H1 (cell line): Measurements from ENCODE around the gene ABCD2. TPM values are rescaled to one million over a fixed set of nuclear protein-coding genes. Genes with fewer than 3 reads are reported as not detected.

Experiments used
- CTCF ChIA-PET: fragments of 300-600 bp; sonication (Branson Sonifier 250); formaldehyde crosslinking; loops from one replicate; lab custom pipeline; 2021; ENCODE audit not compliant: partially characterized antibody; lab: Charles Lee
- POLR2A ChIA-PET: fragments of 300-600 bp; sonication (Branson Sonifier 250); formaldehyde crosslinking; loops from one replicate; lab custom pipeline; 2021; ENCODE audit warnings: inconsistent platforms; ENCODE audit not compliant: partially characterized antibody; lab: Charles Lee
- DNase-seq, 2 experiments: peaks; one replicate each; pipeline versions ENCODE4 v3.0.0 to v3.0.0-alpha.2; 2010 to 2022; ENCODE audit warnings: low spot score in 2 of 2, low read depth in 1 of 2, mixed read lengths in 1 of 2
- FAIRE-seq: peaks from 2 replicates; lab custom pipeline; 2011; peaks lifted over from hg19 to GRCh38; lab: Jason Lieb, UNC
- H2AFZ ChIP-seq: 2 replicates; pipeline ENCODE4 v1.8.1; 2012; ENCODE audit warnings: low read length, inconsistent platforms
- H2AK5ac ChIP-seq: 2 replicates; pipeline ENCODE4 v1.6.1; 2013; ENCODE audit warnings: low read depth, low read length
- H2BK120ac ChIP-seq: replicated peaks from 2 replicates; pipeline ENCODE3; 2013; ENCODE audit warnings: low read depth, low read length, inconsistent platforms
- H2BK12ac ChIP-seq: 2 replicates; pipeline ENCODE4 v1.6.1; 2013; ENCODE audit warnings: low read depth, low read length
- H2BK15ac ChIP-seq: 2 replicates; pipeline ENCODE4 v1.6.1; 2013; ENCODE audit warnings: low read length
- H2BK20ac ChIP-seq: 2 replicates; pipeline ENCODE4 v1.6.1; 2013; ENCODE audit warnings: low read length
- H2BK5ac ChIP-seq: 2 replicates; pipeline ENCODE4 v1.6.1; 2013; ENCODE audit warnings: low read depth, low read length
- H3K14ac ChIP-seq: 2 replicates; pipeline ENCODE4 v1.6.1; 2013; ENCODE audit warnings: inconsistent platforms; ENCODE audit not compliant: insufficient read length
- H3K18ac ChIP-seq: 2 replicates; pipeline ENCODE4 v1.6.1; 2013; ENCODE audit warnings: low read length; ENCODE audit errors: extremely low read depth
- H3K23ac ChIP-seq: 2 replicates; pipeline ENCODE4 v1.6.1; 2013; ENCODE audit warnings: inconsistent platforms; ENCODE audit not compliant: insufficient read length
- H3K23me2 ChIP-seq: 2 replicates; pipeline ENCODE4 v1.6.1; 2013; ENCODE audit warnings: low read depth, low read length
- H3K27ac ChIP-seq: 2 replicates; pipeline ENCODE4 v1.6.1; 2011; ENCODE audit warnings: low read depth, low read length, inconsistent platforms
- H3K27me3 ChIP-seq, 4 experiments: replicated peaks in 1 of 4; 1 replicate in 1 of 4; 2 replicates in 3 of 4; pipeline versions ENCODE4 v1.6.1 to v1.8.1; 2011 to 2013; ENCODE audit warnings: low read length in 3 of 4, mild to moderate bottlenecking in 3 of 4, inconsistent platforms in 2 of 4, mixed read lengths in 2 of 4, moderate library complexity in 1 of 4; ENCODE audit not compliant: control insufficient read depth in 3 of 4, insufficient read depth in 3 of 4; ENCODE audit errors: extremely low read depth in 1 of 4
- H3K36me3 ChIP-seq, 4 experiments: 2 replicates each; pipeline versions ENCODE4 v1.6.1 to v1.8.1; 2011 to 2013; ENCODE audit warnings: mild to moderate bottlenecking in 4 of 4, low read length in 3 of 4, moderate library complexity in 2 of 4, control low read depth in 1 of 4, inconsistent platforms in 1 of 4; ENCODE audit not compliant: insufficient read depth in 4 of 4, control insufficient read depth in 2 of 4
- H3K4ac ChIP-seq: replicated peaks from 2 replicates; pipeline ENCODE3; 2013; ENCODE audit warnings: low read length, low read depth, mixed read lengths, inconsistent platforms; ENCODE audit not compliant: insufficient read length
- H3K4me1 ChIP-seq, 4 experiments: replicated peaks in 1 of 4; 1 replicate in 1 of 4; 2 replicates in 3 of 4; pipeline versions ENCODE4 v1.6.1 to v1.8.1; 2011 to 2013; ENCODE audit warnings: low read length in 3 of 4, inconsistent platforms in 2 of 4, mixed read lengths in 1 of 4; ENCODE audit not compliant: insufficient read depth in 4 of 4, control insufficient read depth in 3 of 4
- H3K4me2 ChIP-seq, 2 experiments: 2 replicates each; pipeline versions ENCODE4 v1.6.1 to v1.8.1; 2011 to 2013; ENCODE audit warnings: low read depth in 2 of 2, low read length in 2 of 2, control low read depth in 1 of 2, inconsistent platforms in 1 of 2, mild to moderate bottlenecking in 1 of 2; ENCODE audit not compliant: insufficient read depth in 1 of 2
- H3K4me3 ChIP-seq, 4 experiments: fragments of 200-600, 300-600 bp in 1 of 4; sonication (generic), shearing (Covaris generic), sonication (Bioruptor Twin) in 1 of 4; 2 replicates each; pipeline versions ENCODE4 v1.5.1 to v1.8.1; 2011 to 2016; ENCODE audit warnings: low read length in 4 of 4, low read depth in 3 of 4, control low read depth in 2 of 4, inconsistent platforms in 2 of 4, mild to moderate bottlenecking in 2 of 4, mixed read lengths in 1 of 4, moderate library complexity in 1 of 4; ENCODE audit not compliant: insufficient read depth in 2 of 4; ENCODE audit errors: extremely low read depth in 1 of 4
- H3K56ac ChIP-seq: replicated peaks from 2 replicates; pipeline ENCODE3; 2013; ENCODE audit warnings: low read depth, mild to moderate bottlenecking, mixed read lengths, low read length, inconsistent platforms; ENCODE audit not compliant: insufficient read length
- H3K79me1 ChIP-seq: 2 replicates; pipeline ENCODE4 v1.6.1; 2013; ENCODE audit warnings: low read depth, low read length, control low read depth
- H3K79me2 ChIP-seq, 2 experiments: 2 replicates each; pipeline versions ENCODE4 v1.6.1 to v1.8.1; 2012 to 2013; ENCODE audit warnings: low read length in 2 of 2, mild to moderate bottlenecking in 2 of 2, inconsistent platforms in 1 of 2; ENCODE audit not compliant: insufficient read depth in 2 of 2, control insufficient read depth in 1 of 2
- H3K9ac ChIP-seq, 4 experiments: replicated peaks in 1 of 4; 1 replicate in 1 of 4; 2 replicates in 3 of 4; pipeline versions ENCODE4 v1.6.1 to v1.8.1; 2011 to 2013; ENCODE audit warnings: low read depth in 3 of 4, low read length in 3 of 4, control low read depth in 2 of 4, mild to moderate bottlenecking in 2 of 4, moderate library complexity in 2 of 4, inconsistent platforms in 1 of 4; ENCODE audit errors: extremely low read depth in 1 of 4
- H3K9me3 ChIP-seq, 2 experiments: 2 replicates each; pipeline versions ENCODE4 v1.6.1 to v1.8.1; 2012 to 2013; ENCODE audit warnings: mild to moderate bottlenecking in 2 of 2, moderate library complexity in 2 of 2, control low read depth in 1 of 2, inconsistent platforms in 1 of 2, low read depth in 1 of 2, low read length in 1 of 2, mixed read lengths in 1 of 2; ENCODE audit not compliant: insufficient read depth in 2 of 2
- H4K20me1 ChIP-seq, 2 experiments: replicated peaks in 1 of 2; 2 replicates each; pipeline versions ENCODE3 to v1.8.1; 2011 to 2013; ENCODE audit warnings: inconsistent platforms in 2 of 2, low read length in 2 of 2, mild to moderate bottlenecking in 1 of 2; ENCODE audit not compliant: insufficient read depth in 2 of 2, control insufficient read depth in 1 of 2
- H4K5ac ChIP-seq: 2 replicates; pipeline ENCODE4 v1.6.1; 2013; ENCODE audit warnings: low read length, low read depth, mixed read lengths, inconsistent platforms; ENCODE audit not compliant: insufficient read length
- H4K8ac ChIP-seq: 2 replicates; pipeline ENCODE4 v1.8.0; 2013; ENCODE audit warnings: mild to moderate bottlenecking, moderate library complexity, low read length, inconsistent platforms; ENCODE audit not compliant: insufficient read depth; ENCODE audit errors: extremely low read depth
- H4K91ac ChIP-seq: replicated peaks from 2 replicates; pipeline ENCODE3; 2013; ENCODE audit warnings: low read length, mixed read lengths, inconsistent platforms; ENCODE audit not compliant: insufficient read length
- ASH2L ChIP-seq: fragments of 200-600, 300-600 bp; sonication (generic); IDR thresholded peaks from one replicate; pipeline ENCODE4 v1.7.1; 2017; ENCODE audit warnings: low read length
- CREB1 ChIP-seq: IDR thresholded peaks from 2 replicates; pipeline ENCODE4 v1.6.1; 2012; ENCODE audit warnings: inconsistent platforms
- CTBP2 ChIP-seq: IDR thresholded peaks from 2 replicates; pipeline ENCODE4 v1.7.0; 2011; ENCODE audit warnings: borderline replicate concordance, mild to moderate bottlenecking, moderate library complexity, mixed read lengths, low read length; ENCODE audit not compliant: insufficient read depth, insufficient read length
- E2F6 ChIP-seq: IDR thresholded peaks from 2 replicates; pipeline ENCODE4 v1.6.1; 2012; ENCODE audit warnings: inconsistent platforms
- EGR1 ChIP-seq: IDR thresholded peaks from 2 replicates; pipeline ENCODE4 v1.6.1; 2011; ENCODE audit warnings: low read depth, low read length, borderline replicate concordance
- HDAC2 ChIP-seq, 2 experiments: fragments of 300-600 bp in 1 of 2; sonication (generic) in 1 of 2; IDR thresholded peaks; 2 replicates each; pipeline ENCODE4 v1.6.1; 2011 to 2012; ENCODE audit warnings: low read depth in 2 of 2, low read length in 2 of 2, mild to moderate bottlenecking in 2 of 2, moderate library complexity in 2 of 2, borderline replicate concordance in 1 of 2, inconsistent platforms in 1 of 2
- KDM4A ChIP-seq: IDR thresholded peaks from one replicate; pipeline ENCODE4 v1.7.1; 2012; ENCODE audit warnings: low read depth, mild to moderate bottlenecking, moderate library complexity, low read length, inconsistent platforms; ENCODE audit not compliant: severe bottlenecking
- NANOG ChIP-seq: IDR thresholded peaks from 2 replicates; pipeline ENCODE4 v1.6.1; 2011; ENCODE audit warnings: low read length, low read depth, mild to moderate bottlenecking, inconsistent platforms; ENCODE audit not compliant: insufficient read depth, poor library complexity, severe bottlenecking
- POLR2AphosphoS5 ChIP-seq: IDR thresholded peaks from 2 replicates; pipeline ENCODE4 v1.6.1; 2011; ENCODE audit warnings: low read depth, low read length
- WGBS, 2 experiments: shearing (Covaris generic) in 1 of 2; methylation state at CpG; one replicate each; pipeline versions ENCODE4 v1.1.6 to v1.1.7; 2013 to 2015; ENCODE audit warnings: low lambda C conversion rate in 2 of 2, mixed read lengths in 2 of 2, inconsistent platforms in 1 of 2, low coverage in 1 of 2, missing lambda C conversion rate in 1 of 2; ENCODE audit not compliant: insufficient replicate concordance in 2 of 2, insufficient coverage in 1 of 2, insufficient read length in 1 of 2; ENCODE audit errors: extremely low coverage in 1 of 2, missing lambda C conversion rate in 1 of 2; 5-methylcytosine and 5-hydroxymethylcytosine counted together
- long read RNA-seq, 2 experiments: library from RNA in 1 of 2; library from capped mRNA in 1 of 2; stranded (forward); transcript quantifications; one replicate each; pipeline ENCODE4 v2.0.0, GENCODE V29; 2021; ENCODE audit warnings: inconsistent platforms in 1 of 2
- polyA minus RNA-seq, 3 experiments: library from RNA; depleted of rRNA, polyadenylated mRNA; stranded (reverse); fragments of >200 nt; gene quantifications; 1 replicate in 2 of 3; 2 replicates in 1 of 3; pipeline ENCODE4 v1.2.3, GENCODE V29; 2011
- polyA plus RNA-seq, 7 experiments: library from polyadenylated mRNA; depleted of rRNA in 3 of 7; stranded (reverse) in 5 of 7; unstranded in 2 of 7; fragments of >200 nt in 5 of 7; fragments of 200-250 nt in 2 of 7; gene quantifications; 1 replicate in 5 of 7; 2 replicates in 1 of 7; 4 replicates in 1 of 7; pipeline versions ENCODE4 v1.2.1 to v1.2.3, GENCODE V29; 2011 to 2013; ENCODE audit warnings: missing spikeins in 2 of 7, mixed read lengths in 2 of 7
- total RNA-seq: library from RNA; stranded (reverse); fragmentation: NEBNext Ultra II Directional; extraction: Animal tissue kit (Norgen Biotek cat#: 25700); gene quantifications from 2 replicates; pipeline ENCODE4 v1.2.1, GENCODE V29; 2021

Gene ABCD2
- total RNA-seq, result 0.06 TPM in 1 of 2 replicates, not detected in the other
- polyA plus RNA-seq (2011; rRNA removed), result not detected in 2 replicates
- polyA plus RNA-seq (2011; cell fraction: cytosol; rRNA removed), result not detected
- polyA plus RNA-seq (2011; cell fraction: nucleus; rRNA removed), result not detected
- polyA plus RNA-seq (2012, experiment 1 of 2), result not detected in 4 replicates
- polyA plus RNA-seq (2012, experiment 2 of 2), result not detected
- polyA plus RNA-seq (2013, experiment 1 of 2), result 0.02 TPM
- polyA plus RNA-seq (2013, experiment 2 of 2), result 0.02 TPM
- not detected in 2 replicates for polyA minus RNA-seq (2011; rRNA and poly(A)+ RNA removed)
- polyA minus RNA-seq (2011; cell fraction: cytosol; rRNA and poly(A)+ RNA removed), result not detected
- not detected for polyA minus RNA-seq (2011; cell fraction: nucleus; rRNA and poly(A)+ RNA removed)
- long read RNA-seq, experiment 1, result 0 reads
- long read RNA-seq, experiment 2, result 0 reads

- H3K9me3 ChIP-seq, result no peaks in the 10 kb centered on the region
- POLR2A ChIA-PET, result no interaction called here
- H3K79me2 ChIP-seq, result no peaks in the 10 kb centered on the region
- H2BK120ac ChIP-seq, result no peak within 1 kb of the TSS
- no peak within 1 kb of the TSS for H2BK12ac ChIP-seq
- peaks cover 0 to 4% (median 0%) of the 10 kb centered on the region in 4 experiments; a peak in 2 of 7 replicates for H3K27me3 ChIP-seq
- no peak within 1 kb of the TSS for H3K14ac ChIP-seq
- no peak within 1 kb of the TSS for H2BK15ac ChIP-seq
- H3K36me3 ChIP-seq, result no peaks in the 10 kb centered on the region
- H4K5ac ChIP-seq, result no peak within 1 kb of the TSS
- peaks cover 6% of the 10 kb centered on the region for H3K23me2 ChIP-seq
- H4K8ac ChIP-seq, result no peak within 1 kb of the TSS
- H2AFZ ChIP-seq, result peak within 1 kb of the TSS; percentile 91
- H3K9ac ChIP-seq, result no peak within 1 kb of the TSS
- peak within 1 kb of the TSS; percentile 57 to 64 for H3K4me2 ChIP-seq
- H2BK20ac ChIP-seq, result no peak within 1 kb of the TSS
- no peak within 1 kb of the TSS for H3K27ac ChIP-seq
- peak within 1 kb of the TSS; percentile 30 to 59 (median 45); a peak in 7 of 8 replicates for H3K4me3 ChIP-seq
- peak in 1 of 2 experiments; percentile 70 for DNase-seq
- peaks cover 0 to 2% (median 0%) of the 10 kb centered on the region in 4 experiments; a peak in 1 of 7 replicates for H3K4me1 ChIP-seq
- H2AK5ac ChIP-seq, result no peak within 1 kb of the TSS
- no peaks in the 10 kb centered on the region for H4K20me1 ChIP-seq
- H3K4ac ChIP-seq, result no peak within 1 kb of the TSS
- CTCF ChIA-PET, result interaction anchor here (0.6 to 1.3 kb wide), 5 partner anchors 9 to 204 kb away, joined by 3 read pairs; no protein-coding TSS in a partner anchor
- no peak within 1 kb of the TSS for H3K18ac ChIP-seq
- no peak within 1 kb of the TSS for H4K91ac ChIP-seq
- H3K23ac ChIP-seq, result no peak within 1 kb of the TSS
- no peaks in the 10 kb centered on the region for H3K79me1 ChIP-seq
- no peak for FAIRE-seq
- H3K56ac ChIP-seq, result no peak within 1 kb of the TSS
- WGBS, 2 experiments, result 7% methylated on average over 20 of the region's 20 CpGs; no CpG with 5 or more reads in 1 of the 2 experiments
- no peak within 1 kb of the TSS for H2BK5ac ChIP-seq
- no peak for TF ChIP-seq POLR2AphosphoS5
- TF ChIP-seq NANOG, result no peak
- TF ChIP-seq KDM4A, result peak; percentile 23
- no peak for TF ChIP-seq CREB1
- peak; percentile 29 for TF ChIP-seq ASH2L
- TF ChIP-seq E2F6, result no peak
- TF ChIP-seq HDAC2 (IDR thresholded peaks at IDR 0.05; ENCODE audit: borderline replicate concordance in 1 of 2, low read depth in 2 of 2, low read length in 2 of 2), result no peak
- TF ChIP-seq EGR1, result no peak
- TF ChIP-seq CTBP2, result no peak
Measured at GRCh38 chr12:39619660-39620433, at the start of gene ABCD2. Gene ABCD2 (minus strand): TSS chr12:39619803. CDS start chr12:39619615, 188 bp downstream.
